Measurements from ENCODE around the gene RFESD. TPM values are rescaled to one million over a fixed set of nuclear protein-coding genes. Genes with fewer than 3 reads are reported as not detected.
"Not testable (repeated sequence)": the region's sequence is repeated elsewhere in the genome, so short reads cannot be mapped to it uniquely, and the experiment has no call there.

Gene RFESD
- total RNA-seq, 2 experiments from 2014 or later = 5.1 to 6.5 TPM

DNA sequence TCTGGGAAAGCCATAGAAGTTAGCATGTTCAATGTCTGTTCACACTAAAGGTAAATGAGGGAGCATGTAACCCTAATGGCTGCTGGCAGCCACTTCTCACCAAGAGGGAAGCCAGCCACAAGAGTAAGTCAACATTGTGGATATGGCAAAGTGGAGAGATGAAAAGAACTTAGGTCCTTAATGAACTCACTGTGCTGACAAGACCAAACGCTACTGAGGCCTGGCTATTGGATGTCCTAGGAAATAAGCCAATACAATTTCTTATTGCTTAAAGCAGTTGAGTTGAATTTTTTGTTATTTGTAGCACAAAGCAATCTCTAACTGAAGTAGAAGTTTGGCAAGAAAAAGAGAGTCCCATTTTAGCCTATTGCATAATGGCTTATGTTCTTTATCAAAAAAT, 19.9 kb upstream of the RFESD start:
- CTCF ChIA-PET = no interaction called here
- POLR2A ChIA-PET = no interaction called here

GRCh38 chr5:95627971-95628810, 18.4 kb upstream of the RFESD start:
- ChIA-PET POLR2A (no interaction called here), CTCF (no interaction called here)

GRCh38 chr5:95628933-95629332, 17.6 kb upstream of the RFESD start:
- CTCF ChIA-PET = no interaction called here

GRCh38 chr5:95630394-95630917, 16.1 kb upstream of the RFESD start:
- POLR2A ChIA-PET = interaction anchor here (2.6 kb wide), 1 partner anchor 16 kb away, joined by 8 read pairs; the partner anchor contains the start of gene RFESD
- CTCF ChIA-PET = interaction anchor here (2.0 kb wide), 1 partner anchor 8 kb away, joined by 10 read pairs; no protein-coding TSS in a partner anchor

More at GRCh38 chr5:95628933-95629332, 17.6 kb upstream of the RFESD start:
- POLR2A ChIA-PET = no interaction called here

- ChIA-PET CTCF (interaction anchor here (0.8 to 2.0 kb wide), 3 partner anchors 9 to 191 kb away, joined by 3 to 10 read pairs (median 3); partner anchors contain the start of gene GLRX), POLR2A (interaction anchor here (2.6 kb wide), 1 partner anchor 15 kb away, joined by 8 read pairs; the partner anchor contains the start of gene RFESD)
Observed at GRCh38 chr5:95631255-95631958, 15.2 kb upstream of the RFESD start.

- CTCF ChIA-PET = interaction anchor here (0.8 to 2.0 kb wide), 3 partner anchors 10 to 190 kb away, joined by 3 to 10 read pairs (median 3); partner anchors contain the start of gene GLRX
- POLR2A ChIA-PET = interaction anchor here (1.0 to 2.6 kb wide), 2 partner anchors 15 to 77 kb away, joined by 3 to 8 read pairs; partner anchors contain the start of genes ARSK, RFESD and SKIC3
Observed at GRCh38 chr5:95631991-95632675, 14.4 kb upstream of the RFESD start.

GRCh38 chr5:95632942-95633341, 13.6 kb upstream of the RFESD start:
- CTCF ChIA-PET = not testable (repeated sequence)
- POLR2A ChIA-PET = interaction anchor here (1.0 kb wide), 1 partner anchor 78 kb away, joined by 3 read pairs; the partner anchor contains the start of genes ARSK and SKIC3

DNA sequence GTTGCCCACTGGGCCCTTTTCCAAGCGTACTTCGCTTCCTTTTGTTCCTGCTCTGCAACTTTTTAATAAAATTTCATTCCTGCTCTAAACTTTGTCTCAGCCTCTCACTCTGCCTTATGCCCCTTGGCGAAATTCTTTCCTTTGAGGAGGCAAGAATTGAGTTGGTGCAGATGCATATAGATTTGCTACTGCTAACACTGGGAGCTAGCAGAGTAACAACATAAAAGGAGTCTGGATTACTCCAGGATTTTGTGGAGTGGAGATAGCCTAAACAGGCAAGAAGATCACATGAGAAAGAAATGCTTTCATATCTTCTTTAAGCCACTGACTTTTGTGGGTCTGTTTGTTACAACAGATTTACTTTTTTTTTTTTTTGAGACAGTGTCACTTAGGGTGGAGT, 12.9 kb upstream of the RFESD start:
- CTCF ChIA-PET = interaction anchor here (1.6 kb wide), 1 partner anchor 13 kb away, joined by 5 read pairs; the partner anchor contains the start of gene RFESD
- POLR2A ChIA-PET = no interaction called here

DNA sequence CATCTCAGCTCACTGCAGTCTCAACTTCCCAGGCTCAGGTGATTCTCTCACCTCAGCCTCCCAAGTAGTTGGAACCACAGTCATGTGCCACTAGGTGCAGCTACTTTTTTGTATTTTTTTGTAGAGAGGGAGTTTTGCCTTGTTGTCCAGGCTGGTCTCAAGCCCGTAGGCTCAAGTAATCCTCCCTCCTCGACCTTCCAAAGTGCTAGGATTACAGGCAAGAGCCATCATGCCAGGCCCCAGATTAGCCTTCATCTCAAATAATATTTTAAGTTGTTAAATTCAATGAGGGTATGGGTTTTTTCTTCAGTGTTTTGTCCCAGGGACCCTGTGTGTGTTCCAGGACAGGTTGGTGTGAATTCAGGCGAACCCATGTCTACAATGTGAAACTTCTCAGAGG, 12.5 kb upstream of the RFESD start:
- POLR2A ChIA-PET = no interaction called here
- CTCF ChIA-PET = interaction anchor here (1.6 kb wide), 1 partner anchor 13 kb away, joined by 5 read pairs; the partner anchor contains the start of gene RFESD

- POLR2A ChIA-PET = no interaction called here
- CTCF ChIA-PET = no interaction called here
Observed at GRCh38 chr5:95638632-95639031, 7.9 kb upstream of the RFESD start.

DNA sequence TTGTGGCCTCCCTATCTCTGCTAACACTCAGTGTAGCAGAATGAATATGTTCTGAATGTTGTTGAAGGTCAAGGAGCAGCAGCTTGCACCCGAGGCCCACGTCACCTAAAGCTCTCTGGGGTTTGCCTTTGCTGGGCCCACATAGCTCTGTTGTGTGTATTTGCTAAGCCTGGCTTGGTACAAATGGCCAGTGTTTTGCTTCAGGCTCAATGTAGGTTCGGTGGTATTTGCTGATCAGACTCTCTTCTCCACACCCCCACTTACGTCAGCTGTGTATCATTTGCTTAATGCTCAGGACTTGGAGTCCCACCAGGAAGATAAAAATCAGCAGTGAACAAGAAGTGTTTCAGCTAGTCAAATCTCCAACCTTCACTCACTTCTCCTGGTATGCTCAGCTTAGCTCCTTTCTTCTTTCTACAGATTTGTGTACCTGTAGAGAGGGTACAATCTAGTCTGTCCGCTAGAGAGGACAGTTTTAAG, 4.8 kb upstream of the RFESD start:
- ChIA-PET POLR2A (no interaction called here), CTCF (interaction anchor here (0.9 to 1.2 kb wide), 2 partner anchors 140 to 206 kb away, joined by 3 read pairs; no protein-coding TSS in a partner anchor)

DNA sequence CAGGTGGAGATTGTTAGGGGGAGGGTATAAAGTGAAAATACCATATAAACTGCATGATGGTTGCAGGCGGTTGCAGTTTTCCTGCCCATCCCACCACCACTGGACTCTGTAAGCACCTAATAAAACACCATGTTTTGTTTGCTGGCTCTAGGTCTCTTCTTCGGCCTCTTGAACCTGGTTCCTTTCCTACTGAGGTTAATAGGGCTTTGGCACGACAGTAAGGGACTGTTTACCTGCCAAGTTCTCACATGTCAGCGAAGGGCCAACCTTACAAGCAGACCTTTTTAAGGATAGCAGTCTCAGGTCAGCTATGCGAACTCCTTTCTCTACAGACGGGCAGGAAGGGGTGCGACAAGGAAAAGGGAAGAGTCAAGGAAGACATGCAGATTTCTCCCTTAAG, 3.4 kb upstream of the RFESD start:
- POLR2A ChIA-PET = no interaction called here
- CTCF ChIA-PET = interaction anchor here (1.0 to 1.2 kb wide), 2 partner anchors 138 to 205 kb away, joined by 3 to 5 read pairs; no protein-coding TSS in a partner anchor

GRCh38 chr5:95644351-95645042, 2.1 kb upstream of the RFESD start:
- POLR2A ChIA-PET = interaction anchor here (0.6 kb wide), 1 partner anchor 212 kb away, joined by 3 read pairs; no protein-coding TSS in a partner anchor

GRCh38 chr5:95646226-95646568, 380 bp upstream of the RFESD start:
- CTCF ChIA-PET = interaction anchor here (1.4 kb wide), 1 partner anchor 135 kb away, joined by 5 read pairs; no protein-coding TSS in a partner anchor
- POLR2A ChIA-PET = interaction anchor here (0.6 to 1.5 kb wide), 5 partner anchors 15 to 175 kb away, joined by 3 to 8 read pairs (median 4); partner anchors contain the start of genes ARSK and SKIC3

More at GRCh38 chr5:95644351-95645042, 2.1 kb upstream of the RFESD start:
- CTCF ChIA-PET = interaction anchor here (0.7 to 1.2 kb wide), 3 partner anchors 12 to 202 kb away, joined by 3 read pairs; no protein-coding TSS in a partner anchor

GRCh38 chr5:95647886-95648860, 1.6 kb downstream of the RFESD start:
- POLR2A ChIA-PET = interaction anchor here (1.3 kb wide), 1 partner anchor 174 kb away, joined by 3 read pairs; the partner anchor contains the start of gene GLRX
- CTCF ChIA-PET = interaction anchor here (0.6 to 0.8 kb wide), 2 partner anchors 16 to 1034 kb away, joined by 3 to 5 read pairs; no protein-coding TSS in a partner anchor

DNA sequence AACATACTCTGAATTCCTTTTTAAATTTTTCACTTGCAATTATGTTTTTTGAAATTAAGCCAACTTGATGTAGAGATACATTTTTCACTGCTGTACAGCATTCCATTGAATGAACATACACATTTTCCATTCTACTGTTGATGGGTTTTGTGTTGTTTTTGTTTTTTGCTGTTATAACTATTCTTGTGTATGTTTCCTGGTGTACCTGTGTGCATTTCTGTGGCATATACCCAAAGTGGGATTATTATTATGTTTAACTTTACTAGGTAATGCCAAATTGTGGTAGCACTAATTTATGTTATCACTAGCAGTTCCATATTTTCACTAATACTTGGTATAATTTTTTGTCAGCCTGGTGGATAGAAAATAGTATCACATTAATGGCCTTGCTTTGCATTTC, 2.7 kb downstream of the RFESD start:
- POLR2A ChIA-PET = no interaction called here

More for the DNA sequence above, 2.7 kb downstream of the RFESD start:
- CTCF ChIA-PET = interaction anchor here (0.6 kb wide), 1 partner anchor 1033 kb away, joined by 3 read pairs; no protein-coding TSS in a partner anchor

Data from activated CD8-positive, alpha-beta memory T cell treated with anti-CD3 and anti-CD28 coated beads for 36 hours (primary cell).